Neuronal stem cell (in vitro differentiated cells): ENCODE data around the gene MICU1.

ENCODE experiments used
- DNase-seq: peaks from one replicate; pipeline ENCODE4 v3.0.0-alpha.2; 2013; ENCODE audit warnings: low spot score
- H2AFZ ChIP-seq: one replicate; pipeline ENCODE4 v1.6.1; 2013; ENCODE audit warnings: mild to moderate bottlenecking, low read length, inconsistent platforms
- H2AK5ac ChIP-seq: 2 replicates; pipeline ENCODE4 v1.6.1; 2013; ENCODE audit warnings: low read depth, mild to moderate bottlenecking, inconsistent platforms, low read length, moderate library complexity, mixed read lengths
- H2BK120ac ChIP-seq: 2 replicates; pipeline ENCODE4 v1.6.1; 2013; ENCODE audit warnings: low read depth, mild to moderate bottlenecking, inconsistent platforms, low read length, moderate library complexity, mixed read lengths
- H2BK12ac ChIP-seq: one replicate; pipeline ENCODE4 v1.6.1; 2013; ENCODE audit warnings: low read length, inconsistent platforms
- H2BK15ac ChIP-seq: 2 replicates; pipeline ENCODE4 v1.6.1; 2013; ENCODE audit warnings: mild to moderate bottlenecking, low read length, inconsistent platforms, mixed read lengths
- H2BK5ac ChIP-seq: one replicate; pipeline ENCODE4 v1.6.1; 2013; ENCODE audit warnings: inconsistent platforms, mild to moderate bottlenecking, low read length, moderate library complexity
- H3K14ac ChIP-seq: one replicate; pipeline ENCODE4 v1.6.1; 2013; ENCODE audit warnings: low read length, inconsistent platforms
- H3K18ac ChIP-seq: 2 replicates; pipeline ENCODE4 v1.6.1; 2013; ENCODE audit warnings: low read length, inconsistent platforms
- H3K23ac ChIP-seq: 2 replicates; pipeline ENCODE4 v1.6.1; 2013; ENCODE audit warnings: low read depth, mild to moderate bottlenecking, mixed read lengths, low read length, inconsistent platforms; ENCODE audit not compliant: poor library complexity
- H3K27ac ChIP-seq: replicated peaks from 3 replicates; pipeline ENCODE4 v1.5.1; 2013; ENCODE audit warnings: low read length, inconsistent platforms
- H3K27me3 ChIP-seq, 3 experiments: 2 replicates each; pipeline ENCODE4 v1.6.1; 2013; ENCODE audit warnings: low read length in 3 of 3, mild to moderate bottlenecking in 2 of 3, inconsistent platforms in 1 of 3, low read depth in 1 of 3, mixed read lengths in 1 of 3, moderate library complexity in 1 of 3; ENCODE audit not compliant: control insufficient read depth in 3 of 3, insufficient read depth in 3 of 3
- H3K36me3 ChIP-seq, 2 donors: replicated peaks in 1 of 2; 2 replicates each; pipeline ENCODE4 v1.6.1; 2013; ENCODE audit warnings: low read length in 2 of 2; ENCODE audit not compliant: control insufficient read depth in 2 of 2, insufficient read depth in 2 of 2
- H3K4ac ChIP-seq: 2 replicates; pipeline ENCODE4 v1.6.1; 2013; ENCODE audit warnings: inconsistent platforms, mild to moderate bottlenecking, low read length, moderate library complexity
- H3K4me1 ChIP-seq, 2 donors: 1 replicate in 1 of 2; 2 replicates in 1 of 2; pipeline ENCODE4 v1.6.1; 2013; ENCODE audit warnings: low read length in 2 of 2, low read depth in 1 of 2; ENCODE audit not compliant: control insufficient read depth in 2 of 2, insufficient read depth in 1 of 2
- H3K4me2 ChIP-seq: one replicate; pipeline ENCODE4 v1.6.1; 2013; ENCODE audit warnings: mild to moderate bottlenecking, low read length, inconsistent platforms; ENCODE audit not compliant: insufficient read depth, poor library complexity, severe bottlenecking
- H3K4me3 ChIP-seq, 2 donors: 2 replicates each; pipeline ENCODE4 v1.5.1; 2013; ENCODE audit warnings: low read length in 2 of 2, mild to moderate bottlenecking in 2 of 2, inconsistent platforms in 1 of 2, moderate library complexity in 1 of 2
- H3K79me1 ChIP-seq: one replicate; pipeline ENCODE4 v1.6.1; 2013; ENCODE audit warnings: low read depth, mild to moderate bottlenecking, inconsistent platforms, low read length, moderate library complexity
- H3K9ac ChIP-seq: one replicate; pipeline ENCODE4 v1.6.1; 2013; ENCODE audit warnings: mild to moderate bottlenecking, low read depth, low read length, inconsistent platforms; ENCODE audit not compliant: poor library complexity
- H3K9me3 ChIP-seq, 2 donors: replicated peaks in 1 of 2; 2 replicates each; pipeline versions ENCODE3 to v1.6.1; 2013; ENCODE audit warnings: low read length in 2 of 2, mild to moderate bottlenecking in 2 of 2, inconsistent platforms in 1 of 2, low read depth in 1 of 2, mixed read lengths in 1 of 2, moderate library complexity in 1 of 2; ENCODE audit not compliant: control insufficient read depth in 2 of 2, insufficient read depth in 1 of 2
- H4K8ac ChIP-seq: one replicate; pipeline ENCODE4 v1.6.1; 2013; ENCODE audit warnings: low read depth, mild to moderate bottlenecking, inconsistent platforms, low read length, moderate library complexity
- H4K91ac ChIP-seq: one replicate; pipeline ENCODE4 v1.6.1; 2013; ENCODE audit warnings: low read length, low read depth, mild to moderate bottlenecking, inconsistent platforms; ENCODE audit not compliant: poor library complexity
- WGBS, 2 donors: extraction: QIAGEN DNeasy Blood & Tissue Kit; methylation state at CpG; one replicate each; pipeline ENCODE4 v1.1.7; 2013; ENCODE audit warnings: missing lambda C conversion rate in 2 of 2, mixed read lengths in 1 of 2; ENCODE audit not compliant: insufficient read length in 2 of 2, insufficient replicate concordance in 1 of 2; ENCODE audit errors: extremely low coverage in 2 of 2; 5-methylcytosine and 5-hydroxymethylcytosine counted together

Gene MICU1

GRCh38 chr10:72667207-72667864 is 41.5 kb upstream of the MICU1 start:
- Histone ChIP-seq H3K36me3 (no peaks in the 10 kb centered on the region), H2BK12ac (no peak overlapping the region), H2BK15ac (no peak overlapping the region), H4K8ac (no peak overlapping the region), H2BK120ac (no peak overlapping the region), H3K27me3 (no peaks in the 10 kb centered on the region), H3K14ac (no peak overlapping the region), H3K18ac (no peak overlapping the region), H2AFZ (no peak overlapping the region), H3K9ac (no peak overlapping the region), H2AK5ac (no peak overlapping the region), H3K4me2 (no peak overlapping the region), H3K4me1 (no peaks in the 10 kb centered on the region), H4K91ac (no peak overlapping the region), H3K4ac (no peak overlapping the region), H3K4me3 (no peak overlapping the region), H2BK5ac (no peak overlapping the region), H3K27ac (no peak overlapping the region), H3K79me1 (no peaks in the 10 kb centered on the region), H3K9me3 (no peaks in the 10 kb centered on the region), H3K23ac (no peak overlapping the region)
- WGBS, 2 donors = no CpG with 5 or more reads among the region's 3 CpGs
- no peak for DNase-seq

GRCh38 chr10:72665925-72666324 is 40.0 kb upstream of the MICU1 start:
- Histone ChIP-seq H3K9me3 (no peaks in the 10 kb centered on the region), H2AK5ac (no peak overlapping the region), H3K4me1 (no peaks in the 10 kb centered on the region), H3K4me2 (no peak overlapping the region), H3K23ac (no peak overlapping the region), H2BK120ac (no peak overlapping the region), H3K79me1 (no peaks in the 10 kb centered on the region), H2AFZ (no peak overlapping the region), H4K8ac (no peak overlapping the region), H3K18ac (no peak overlapping the region), H2BK12ac (no peak overlapping the region), H3K36me3 (no peaks in the 10 kb centered on the region), H3K14ac (no peak overlapping the region), H2BK5ac (no peak overlapping the region), H3K27ac (no peak overlapping the region), H3K9ac (no peak overlapping the region), H3K27me3 (no peaks in the 10 kb centered on the region), H3K4ac (no peak overlapping the region), H3K4me3 (no peak overlapping the region), H4K91ac (no peak overlapping the region), H2BK15ac (no peak overlapping the region)
- DNase-seq = no peak
- no CpG with 5 or more reads among the region's 4 CpGs for WGBS, 2 donors

- H3K14ac ChIP-seq = no peak overlapping the region
- no peak overlapping the region for H2BK120ac ChIP-seq
- DNase-seq = no peak
- no peak overlapping the region for H2BK12ac ChIP-seq
- no peak overlapping the region for H3K4ac ChIP-seq
- no peak overlapping the region for H4K8ac ChIP-seq
- no peak overlapping the region for H4K91ac ChIP-seq
- H3K9ac ChIP-seq = no peak overlapping the region
- H3K27me3 ChIP-seq = no peaks in the 10 kb centered on the region
- no peak overlapping the region for H2AFZ ChIP-seq
- no peak overlapping the region for H3K23ac ChIP-seq
- no peaks in the 10 kb centered on the region for H3K9me3 ChIP-seq
- H2BK5ac ChIP-seq = no peak overlapping the region
- H3K79me1 ChIP-seq = no peaks in the 10 kb centered on the region
- no peak overlapping the region for H3K27ac ChIP-seq
- no peaks in the 10 kb centered on the region for H3K4me1 ChIP-seq
- no peak overlapping the region for H3K4me2 ChIP-seq
- no peak overlapping the region for H2AK5ac ChIP-seq
- no peak overlapping the region for H2BK15ac ChIP-seq
- no peaks in the 10 kb centered on the region for H3K36me3 ChIP-seq
- no peak overlapping the region for H3K4me3 ChIP-seq
- H3K18ac ChIP-seq = no peak overlapping the region
Observed at GRCh38 chr10:72663971-72664370, 38.1 kb upstream of the MICU1 start.

GRCh38 chr10:72661431-72661830 is 35.6 kb upstream of the MICU1 start:
- H2AK5ac ChIP-seq = no peak overlapping the region
- no peaks in the 10 kb centered on the region for H3K4me1 ChIP-seq
- no peak overlapping the region for H3K14ac ChIP-seq
- H3K23ac ChIP-seq = no peak overlapping the region
- WGBS, 2 donors = no CpG with 5 or more reads among the region's 1 CpG
- no peaks in the 10 kb centered on the region for H3K27me3 ChIP-seq
- H2BK120ac ChIP-seq = no peak overlapping the region
- no peak overlapping the region for H4K91ac ChIP-seq
- H3K18ac ChIP-seq = no peak overlapping the region
- no peak overlapping the region for H3K27ac ChIP-seq
- no peak overlapping the region for H3K9ac ChIP-seq
- no peak for DNase-seq
- no peaks in the 10 kb centered on the region for H3K9me3 ChIP-seq
- H2BK15ac ChIP-seq = no peak overlapping the region
- H2BK12ac ChIP-seq = no peak overlapping the region
- H3K36me3 ChIP-seq = no peaks in the 10 kb centered on the region
- H3K4me2 ChIP-seq = no peak overlapping the region
- H4K8ac ChIP-seq = no peak overlapping the region
- H2BK5ac ChIP-seq = no peak overlapping the region
- H2AFZ ChIP-seq = no peak overlapping the region
- H3K4me3 ChIP-seq = no peak overlapping the region
- no peak overlapping the region for H3K4ac ChIP-seq
- H3K79me1 ChIP-seq = no peaks in the 10 kb centered on the region
